ENCODE measurements around the gene ANKIB1. TPM values are rescaled to one million over a fixed set of nuclear protein-coding genes. Genes with fewer than 3 reads are reported as not detected.

The ANKIB1 gene
- total RNA-seq, 2 donors from 2014 or later: 38.9 to 41.5 TPM

DNA sequence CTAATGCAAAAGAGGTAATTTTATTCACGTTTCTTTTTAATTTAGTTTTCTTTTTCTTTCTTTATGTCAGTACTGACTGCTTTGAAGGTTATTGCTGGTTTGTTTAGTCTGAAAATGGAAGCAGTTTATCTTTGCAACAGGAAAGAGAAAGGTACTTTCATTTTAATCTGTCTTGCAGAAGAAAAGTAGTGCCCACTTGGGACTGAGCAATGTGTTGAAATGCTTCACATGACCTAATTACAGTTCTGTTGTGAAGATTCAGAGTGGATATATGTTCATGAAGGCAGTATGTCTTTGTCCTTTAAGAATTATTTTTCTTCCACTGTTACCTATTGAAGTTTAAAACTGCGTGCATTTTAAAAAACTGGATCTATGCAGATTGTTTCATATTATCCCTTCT, 80.1 kb downstream of the ANKIB1 start:
- H3K4me1 ChIP-seq: no peaks in the 10 kb centered on the region
- H3K9me3 ChIP-seq: no peaks in the 10 kb centered on the region
- H3K27ac ChIP-seq: no peak overlapping the region
- H3K9ac ChIP-seq (ENCODE audit: low read depth in 2 of 2, low read length in 2 of 2): no peak overlapping the region
- TF ChIP-seq, protein P1, sequence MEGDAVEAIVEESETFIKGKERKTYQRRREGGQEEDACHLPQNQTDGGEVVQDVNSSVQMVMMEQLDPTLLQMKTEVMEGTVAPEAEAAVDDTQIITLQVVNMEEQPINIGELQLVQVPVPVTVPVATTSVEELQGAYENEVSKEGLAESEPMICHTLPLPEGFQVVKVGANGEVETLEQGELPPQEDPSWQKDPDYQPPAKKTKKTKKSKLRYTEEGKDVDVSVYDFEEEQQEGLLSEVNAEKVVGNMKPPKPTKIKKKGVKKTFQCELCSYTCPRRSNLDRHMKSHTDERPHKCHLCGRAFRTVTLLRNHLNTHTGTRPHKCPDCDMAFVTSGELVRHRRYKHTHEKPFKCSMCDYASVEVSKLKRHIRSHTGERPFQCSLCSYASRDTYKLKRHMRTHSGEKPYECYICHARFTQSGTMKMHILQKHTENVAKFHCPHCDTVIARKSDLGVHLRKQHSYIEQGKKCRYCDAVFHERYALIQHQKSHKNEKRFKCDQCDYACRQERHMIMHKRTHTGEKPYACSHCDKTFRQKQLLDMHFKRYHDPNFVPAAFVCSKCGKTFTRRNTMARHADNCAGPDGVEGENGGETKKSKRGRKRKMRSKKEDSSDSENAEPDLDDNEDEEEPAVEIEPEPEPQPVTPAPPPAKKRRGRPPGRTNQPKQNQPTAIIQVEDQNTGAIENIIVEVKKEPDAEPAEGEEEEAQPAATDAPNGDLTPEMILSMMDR (IDR thresholded peaks at IDR 0.05): no peak
- no peak overlapping the region for H3K4me3 ChIP-seq
- H3K27me3 ChIP-seq: no peaks in the 10 kb centered on the region
- intact Hi-C loops (cut with DNase I): no loop called here
- H3K36me3 ChIP-seq: no peaks in the 10 kb centered on the region
- DNase-seq: no peak

DNA sequence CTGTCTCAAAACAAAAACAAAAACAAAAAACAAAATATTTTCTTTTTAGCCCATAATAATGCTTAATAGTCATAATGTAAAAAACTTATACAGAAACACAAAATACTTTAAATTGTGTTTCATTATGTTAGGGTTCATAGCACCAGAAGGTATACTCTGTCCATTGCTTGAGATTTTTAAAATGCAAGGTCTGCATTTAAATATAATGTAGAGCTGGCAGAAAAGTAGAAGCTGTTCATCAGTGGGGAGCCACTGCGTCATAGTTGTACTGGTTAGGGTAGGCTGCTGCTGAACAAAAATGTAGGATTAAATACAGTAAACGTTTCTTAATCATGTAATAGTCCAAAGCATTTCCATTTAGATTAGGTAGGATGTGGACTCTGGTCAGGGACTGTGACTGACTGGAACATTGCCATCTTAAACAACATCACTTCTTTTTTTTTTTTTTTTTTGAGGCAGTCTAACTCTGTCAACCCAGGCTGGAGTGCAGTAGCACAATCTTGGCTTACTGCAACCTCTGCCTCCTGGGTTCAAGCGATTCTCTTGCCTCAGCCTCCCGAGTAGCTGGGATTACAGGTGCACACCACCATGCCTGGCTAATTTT, 85.2 kb downstream of the ANKIB1 start:
- no peak overlapping the region for H3K9ac ChIP-seq (ENCODE audit: low read depth in 2 of 2, low read length in 2 of 2)
- no peak overlapping the region for H3K27ac ChIP-seq
- no peaks in the 10 kb centered on the region for H3K27me3 ChIP-seq
- H3K36me3 ChIP-seq: no peaks in the 10 kb centered on the region
- H3K4me3 ChIP-seq: no peak overlapping the region
- DNase-seq: no peak
- TF ChIP-seq, protein P1 (IDR thresholded peaks at IDR 0.05): no peak
- intact Hi-C loops (cut with DNase I): no loop called here
- H3K4me1 ChIP-seq: no peaks in the 10 kb centered on the region
- H3K9me3 ChIP-seq: no peaks in the 10 kb centered on the region

DNA sequence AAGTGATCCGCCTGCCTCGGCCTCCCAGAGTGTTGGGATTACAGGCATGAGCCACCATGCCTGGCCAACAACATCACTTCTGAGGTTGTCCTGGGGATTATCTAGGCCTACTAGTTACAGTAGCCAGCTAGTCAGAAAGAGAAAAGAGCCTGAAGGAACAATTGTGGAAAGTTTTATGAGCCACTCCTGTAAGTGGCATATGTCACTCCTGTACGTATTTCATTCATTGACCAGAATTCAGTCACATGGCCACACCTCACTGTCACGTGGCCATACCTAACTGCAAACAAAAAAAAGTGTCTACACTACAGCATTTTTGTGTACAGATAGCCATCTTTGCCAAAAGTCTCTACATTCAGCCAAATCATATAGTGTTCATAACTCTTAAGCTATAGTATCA, 85.7 kb downstream of the ANKIB1 start:
- intact Hi-C loops (cut with DNase I): no loop called here
- H3K9me3 ChIP-seq: no peaks in the 10 kb centered on the region
- no peak overlapping the region for H3K4me3 ChIP-seq
- no peak for DNase-seq
- H3K9ac ChIP-seq (ENCODE audit: low read depth in 2 of 2, low read length in 2 of 2): no peak overlapping the region
- H3K27me3 ChIP-seq: no peaks in the 10 kb centered on the region
- H3K36me3 ChIP-seq: no peaks in the 10 kb centered on the region
- H3K4me1 ChIP-seq: no peaks in the 10 kb centered on the region
- H3K27ac ChIP-seq: no peak overlapping the region
- TF ChIP-seq, protein P1 (IDR thresholded peaks at IDR 0.05): no peak

DNA sequence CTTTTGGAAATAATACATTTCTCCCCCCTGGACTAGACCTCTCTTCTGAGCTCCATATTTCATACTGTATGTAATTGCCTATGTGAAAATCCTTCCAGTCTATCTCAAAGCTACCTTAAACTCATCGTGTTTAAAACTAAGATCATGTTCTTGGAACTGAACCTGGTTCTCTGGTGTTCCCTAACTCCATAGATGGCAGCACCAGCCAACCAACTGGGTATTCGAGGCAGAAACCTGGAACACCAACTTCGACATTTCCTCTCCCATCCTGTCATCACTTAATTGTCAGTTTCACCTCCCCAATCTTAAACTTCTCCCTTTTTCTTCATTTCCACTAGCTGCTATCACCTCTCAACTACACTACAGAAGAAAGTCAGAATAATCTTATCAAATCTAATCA, 87.0 kb downstream of the ANKIB1 start:
- Histone ChIP-seq H3K27ac (no peak overlapping the region), H3K4me3 (no peak overlapping the region), H3K9me3 (no peaks in the 10 kb centered on the region), H3K9ac (ENCODE audit: low read depth in 2 of 2, low read length in 2 of 2) (no peak overlapping the region), H3K4me1 (no peaks in the 10 kb centered on the region), H3K27me3 (no peaks in the 10 kb centered on the region), H3K36me3 (no peaks in the 10 kb centered on the region)
- no peak for DNase-seq
- intact Hi-C loops (cut with DNase I): no loop called here
- TF ChIP-seq, protein P1 (IDR thresholded peaks at IDR 0.05): no peak

DNA sequence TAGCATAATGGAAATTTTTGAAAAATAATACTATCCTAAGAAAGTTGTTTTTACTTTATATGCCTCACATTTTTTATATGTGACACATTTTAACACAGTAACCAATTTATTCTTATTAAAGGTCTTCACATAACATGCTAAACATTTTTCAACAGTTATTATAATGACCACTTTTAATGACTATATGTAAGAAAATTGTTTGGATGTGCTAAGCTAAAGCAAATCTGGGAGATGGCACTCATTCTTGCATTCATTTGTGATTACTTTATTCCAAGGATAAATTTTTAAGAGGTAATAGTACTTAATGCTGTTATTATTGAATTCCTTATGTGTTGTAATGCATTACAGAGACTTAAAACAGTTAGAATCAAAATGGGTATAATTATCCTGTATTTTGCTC, 88.1 kb downstream of the ANKIB1 start:
- H3K4me3 ChIP-seq: no peak overlapping the region
- no peaks in the 10 kb centered on the region for H3K4me1 ChIP-seq
- H3K27ac ChIP-seq: no peak overlapping the region
- H3K36me3 ChIP-seq: no peaks in the 10 kb centered on the region
- DNase-seq: no peak
- TF ChIP-seq, protein P1 (IDR thresholded peaks at IDR 0.05): no peak
- H3K9ac ChIP-seq (ENCODE audit: low read depth in 2 of 2, low read length in 2 of 2): no peak overlapping the region
- H3K9me3 ChIP-seq: no peaks in the 10 kb centered on the region
- intact Hi-C loops (cut with DNase I): no loop called here
- no peaks in the 10 kb centered on the region for H3K27me3 ChIP-seq

Data from colonic mucosa (tissue), 4 donors.